Suprapubic skin (tissue), 3 donors: ENCODE data around the gene INTS14.

ENCODE experiments used
- CTCF ChIP-seq, 2 donors: fragments of 200-600 bp in 1 of 2; fragments of 450-650 bp in 1 of 2; sonication (generic) in 1 of 2; IDR thresholded peaks; one replicate each; pipeline ENCODE4 v1.5.1; 2016 to 2019; ENCODE audit warnings: antibody characterized with exemption in 2 of 2, mild to moderate bottlenecking in 1 of 2, moderate library complexity in 1 of 2
- EP300 ChIP-seq: sonication (generic); formaldehyde crosslinking; IDR thresholded peaks from one replicate; pipeline ENCODE4 v1.6.1; 2017; ENCODE audit warnings: antibody characterized with exemption

GRCh38 chr15:65655457-65655856 is 44.5 kb upstream of the INTS14 start:
- TF ChIP-seq CTCF (IDR thresholded peaks at IDR 0.05) (no peak), EP300 (no peak)
